ENCODE data around the gene CNKSR3.

CNKSR3 gene

DNA sequence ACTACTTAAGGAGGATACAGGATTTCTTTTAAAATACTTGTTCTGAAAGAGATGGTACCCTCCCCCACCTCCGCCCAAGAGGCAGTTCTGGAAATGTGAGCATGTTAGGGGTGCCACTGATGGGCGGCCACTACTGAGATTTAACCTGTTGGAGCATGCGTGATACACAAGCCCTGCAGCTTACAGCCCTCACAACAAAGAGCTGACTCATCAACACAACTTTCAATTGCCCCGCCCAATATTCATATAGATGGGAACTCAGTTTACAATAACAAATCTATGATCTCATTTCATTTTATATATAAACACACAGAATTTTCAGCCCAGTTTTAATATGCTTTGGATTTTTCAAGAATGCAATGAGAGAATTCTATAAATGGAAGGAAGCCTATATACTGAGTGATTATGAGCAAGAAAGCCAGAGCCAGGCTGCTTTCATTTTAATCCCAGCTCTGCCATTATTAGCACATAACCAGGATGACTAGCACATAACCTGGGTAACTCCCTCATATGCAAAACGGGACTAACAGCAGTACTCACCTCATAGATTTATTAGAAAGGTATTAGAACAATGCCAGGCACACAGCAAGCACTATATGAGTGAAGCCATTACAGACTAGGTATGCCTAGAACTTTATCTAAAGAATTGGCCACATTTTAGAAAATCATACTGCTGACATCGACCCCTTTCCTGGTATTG is 108.3 kb downstream of the CNKSR3 start:
- no peak for DNase-seq (ENCODE audit: low read depth, low spot score)
- H3K36me3 ChIP-seq (ENCODE audit: insufficient read depth, low read length) = no peaks in the 10 kb centered on the region

DNA sequence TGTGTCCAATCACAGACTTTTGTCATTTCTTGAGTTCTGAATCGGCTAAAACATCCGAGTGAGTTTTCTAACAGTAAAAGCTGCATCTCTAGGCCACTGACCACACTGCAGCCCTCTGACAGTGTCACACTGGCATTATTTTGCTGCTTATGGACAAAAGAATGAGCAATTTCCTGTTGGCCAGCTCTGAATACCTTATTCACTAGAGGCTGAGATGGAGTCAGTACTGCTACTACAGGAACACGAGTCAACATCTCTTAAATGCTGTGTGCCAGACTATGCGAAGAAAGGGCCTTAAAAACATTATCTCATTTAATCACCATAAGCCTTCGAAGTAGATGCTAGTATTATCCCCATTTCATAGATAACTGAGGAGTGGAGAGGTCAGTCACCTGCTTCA is 111.4 kb downstream of the CNKSR3 start:
- H3K9me3 ChIP-seq (ENCODE audit: low read depth, low read length) = no peaks in the 10 kb centered on the region
- no peak overlapping the region for H3K27ac ChIP-seq
- DNase-seq (ENCODE audit: low read depth, low spot score) = no peak
- TF ChIP-seq POLR2AphosphoS5 (IDR thresholded peaks at IDR 0.05; ENCODE audit: borderline replicate concordance, low read depth, low read length) = no peak
- TF ChIP-seq EZH2 (IDR thresholded peaks at IDR 0.05) = no peak
- no peak for TF ChIP-seq FOXP2 (optimal IDR thresholded peaks at IDR 0.05; ENCODE audit: control extremely low read depth, extremely low read length, insufficient read depth)
- no peak overlapping the region for H3K9ac ChIP-seq (ENCODE audit: insufficient read length)
- no peak overlapping the region for H3K4me3 ChIP-seq
- H3K36me3 ChIP-seq (ENCODE audit: insufficient read depth, low read length) = no peaks in the 10 kb centered on the region

More for the DNA sequence above, 108.3 kb downstream of the CNKSR3 start:
- Histone ChIP-seq H3K27ac (no peak overlapping the region), H3K9me3 (ENCODE audit: low read depth, low read length) (no peaks in the 10 kb centered on the region), H3K4me3 (no peak overlapping the region), H3K9ac (ENCODE audit: insufficient read length) (no peak overlapping the region)
- TF ChIP-seq EZH2 (IDR thresholded peaks at IDR 0.05) (no peak), POLR2AphosphoS5 (IDR thresholded peaks at IDR 0.05; ENCODE audit: borderline replicate concordance, low read depth, low read length) (no peak), FOXP2 (optimal IDR thresholded peaks at IDR 0.05; ENCODE audit: control extremely low read depth, extremely low read length, insufficient read depth) (no peak)

DNA sequence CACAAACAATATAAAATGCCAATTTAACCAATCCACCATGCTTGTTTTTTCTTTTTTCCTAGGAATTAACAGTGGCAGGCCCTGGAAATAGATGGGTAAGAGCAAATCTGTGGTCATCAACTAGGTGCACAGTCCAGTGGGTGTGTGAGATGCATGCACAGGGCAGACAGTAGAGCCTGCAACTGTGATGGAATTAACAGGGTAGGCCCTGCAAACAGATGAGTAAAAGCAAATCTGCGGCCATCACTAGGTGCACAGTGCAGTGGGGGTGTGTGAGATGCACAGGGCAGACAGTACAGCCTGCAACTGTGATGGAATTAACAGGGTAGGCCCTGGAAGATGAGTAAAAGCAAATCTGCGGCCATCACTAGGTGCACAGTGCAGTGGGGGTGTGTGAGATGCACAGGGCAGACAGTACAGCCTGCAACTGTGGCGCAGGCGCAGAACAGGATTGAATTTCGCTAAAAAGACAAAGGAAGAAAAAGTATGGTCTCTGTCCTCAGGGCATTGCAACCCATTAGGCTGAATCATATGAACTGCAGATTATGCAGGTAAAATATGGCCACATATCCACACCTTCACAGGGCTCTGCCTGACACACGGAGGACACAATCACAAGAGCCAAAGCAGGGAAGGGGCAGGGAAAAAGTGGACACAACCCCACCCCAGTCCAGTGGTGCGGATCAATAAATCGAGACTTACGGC is 112.8 kb downstream of the CNKSR3 start:
- TF ChIP-seq EZH2 (IDR thresholded peaks at IDR 0.05) (no peak), FOXP2 (optimal IDR thresholded peaks at IDR 0.05; ENCODE audit: control extremely low read depth, extremely low read length, insufficient read depth) (no peak), POLR2AphosphoS5 (IDR thresholded peaks at IDR 0.05; ENCODE audit: borderline replicate concordance, low read depth, low read length) (no peak)
- Histone ChIP-seq H3K4me3 (no peak overlapping the region), H3K9me3 (ENCODE audit: low read depth, low read length) (no peaks in the 10 kb centered on the region), H3K27ac (no peak overlapping the region), H3K36me3 (ENCODE audit: insufficient read depth, low read length) (no peaks in the 10 kb centered on the region), H3K9ac (ENCODE audit: insufficient read length) (no peak overlapping the region)
- no peak for DNase-seq (ENCODE audit: low read depth, low spot score)

DNA sequence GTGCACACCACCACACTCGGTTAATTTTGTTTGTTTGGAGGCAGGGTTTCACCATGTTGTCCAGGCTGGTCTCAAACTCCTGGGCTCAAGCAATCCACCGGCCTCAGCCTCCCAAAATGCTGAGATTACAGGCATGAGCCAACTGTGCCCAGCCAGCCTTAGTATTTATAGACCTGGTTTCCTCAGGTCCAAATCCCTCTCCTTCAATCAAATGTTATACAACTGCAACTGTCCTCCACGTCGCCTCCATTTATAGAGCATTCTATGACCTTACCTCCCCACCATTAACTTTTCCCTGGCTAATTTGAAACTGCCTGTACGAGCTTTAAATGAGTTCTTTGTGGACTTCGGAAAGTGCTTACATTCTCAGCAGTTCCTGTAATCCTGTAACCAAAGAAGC is 114.6 kb downstream of the CNKSR3 start:
- TF ChIP-seq FOXP2 (optimal IDR thresholded peaks at IDR 0.05; ENCODE audit: control extremely low read depth, extremely low read length, insufficient read depth) (no peak), POLR2AphosphoS5 (IDR thresholded peaks at IDR 0.05; ENCODE audit: borderline replicate concordance, low read depth, low read length) (no peak), EZH2 (IDR thresholded peaks at IDR 0.05) (no peak)
- H3K27ac ChIP-seq = no peak overlapping the region
- no peaks in the 10 kb centered on the region for H3K36me3 ChIP-seq (ENCODE audit: insufficient read depth, low read length)
- no peaks in the 10 kb centered on the region for H3K9me3 ChIP-seq (ENCODE audit: low read depth, low read length)
- no peak for DNase-seq (ENCODE audit: low read depth, low spot score)
- no peak overlapping the region for H3K4me3 ChIP-seq
- no peak overlapping the region for H3K9ac ChIP-seq (ENCODE audit: insufficient read length)

DNA sequence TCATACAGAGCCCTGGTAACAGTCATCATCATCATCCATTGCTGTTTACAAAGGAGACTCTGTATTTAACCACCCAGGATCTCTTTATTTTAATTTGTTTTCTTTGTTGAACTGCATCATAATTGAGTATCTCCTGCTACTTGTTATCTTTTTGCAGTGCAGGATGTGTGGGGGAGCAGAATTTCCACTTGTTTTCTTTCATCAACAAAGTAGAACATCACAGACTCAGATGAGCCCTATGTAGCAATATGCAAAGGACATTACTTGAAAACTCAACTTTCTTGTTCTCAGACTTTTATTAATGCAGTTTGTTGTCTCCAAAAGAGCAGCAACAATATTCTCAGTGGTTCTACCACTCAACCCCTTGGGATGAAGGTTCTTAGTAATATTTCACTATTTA is 115.2 kb downstream of the CNKSR3 start:
- H3K9me3 ChIP-seq (ENCODE audit: low read depth, low read length) = no peaks in the 10 kb centered on the region
- H3K4me3 ChIP-seq = no peak overlapping the region
- TF ChIP-seq EZH2 (IDR thresholded peaks at IDR 0.05) (no peak), FOXP2 (optimal IDR thresholded peaks at IDR 0.05; ENCODE audit: control extremely low read depth, extremely low read length, insufficient read depth) (no peak), POLR2AphosphoS5 (IDR thresholded peaks at IDR 0.05; ENCODE audit: borderline replicate concordance, low read depth, low read length) (no peak)
- H3K27ac ChIP-seq = no peak overlapping the region
- H3K36me3 ChIP-seq (ENCODE audit: insufficient read depth, low read length) = no peaks in the 10 kb centered on the region
- no peak for DNase-seq (ENCODE audit: low read depth, low spot score)
- no peak overlapping the region for H3K9ac ChIP-seq (ENCODE audit: insufficient read length)

DNA sequence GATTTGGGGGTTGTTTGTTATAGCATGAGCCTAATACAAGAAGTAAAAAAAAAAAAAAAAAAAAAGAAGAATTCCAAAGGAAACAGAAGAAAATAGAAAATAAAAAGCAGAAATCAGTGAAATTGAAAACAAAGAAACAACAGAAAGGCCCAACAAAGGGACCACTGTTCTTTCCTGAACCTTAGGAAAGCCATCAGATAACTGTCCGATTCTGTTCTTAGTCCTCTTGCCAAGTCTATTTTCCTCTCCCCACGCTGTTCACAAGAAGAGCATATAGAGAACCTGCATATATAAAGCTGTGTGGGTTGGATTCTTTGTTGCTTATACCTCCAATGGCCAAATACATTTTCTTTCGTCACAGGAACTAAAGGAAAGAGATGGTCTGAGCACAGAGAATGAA is 115.9 kb downstream of the CNKSR3 start:
- TF ChIP-seq POLR2AphosphoS5 (IDR thresholded peaks at IDR 0.05; ENCODE audit: borderline replicate concordance, low read depth, low read length) (no peak), FOXP2 (optimal IDR thresholded peaks at IDR 0.05; ENCODE audit: control extremely low read depth, extremely low read length, insufficient read depth) (no peak), EZH2 (IDR thresholded peaks at IDR 0.05) (no peak)
- Histone ChIP-seq H3K27ac (no peak overlapping the region), H3K4me3 (no peak overlapping the region), H3K36me3 (ENCODE audit: insufficient read depth, low read length) (no peaks in the 10 kb centered on the region), H3K9ac (ENCODE audit: insufficient read length) (no peak overlapping the region), H3K9me3 (ENCODE audit: low read depth, low read length) (peaks cover under 1% of the 10 kb centered on the region; the same call in 1 of the 2 replicates)
- DNase-seq (ENCODE audit: low read depth, low spot score) = no peak

DNA sequence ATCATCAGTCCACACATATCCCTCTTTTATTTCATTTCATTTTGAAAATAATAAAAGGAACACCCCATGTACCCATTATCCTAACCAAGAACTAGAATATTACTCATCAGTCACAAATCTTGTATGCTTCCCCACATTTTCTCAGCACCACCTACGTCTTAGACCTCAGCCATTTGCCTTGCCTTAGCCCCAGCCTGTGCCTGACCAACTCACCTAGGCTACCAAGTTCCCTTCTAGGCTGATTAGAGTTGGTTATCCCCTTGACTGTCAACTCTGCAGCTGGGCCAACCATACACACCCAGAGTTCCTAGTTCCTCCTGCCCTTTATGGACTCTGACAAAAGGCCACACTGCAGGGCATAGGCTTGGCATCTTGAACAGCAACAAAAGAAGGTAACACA is 120.5 kb downstream of the CNKSR3 start:
- H3K36me3 ChIP-seq (ENCODE audit: insufficient read depth, low read length) = no peaks in the 10 kb centered on the region
- DNase-seq (ENCODE audit: low read depth, low spot score) = no peak
- no peak for TF ChIP-seq FOXP2 (optimal IDR thresholded peaks at IDR 0.05; ENCODE audit: control extremely low read depth, extremely low read length, insufficient read depth)
- no peak for TF ChIP-seq EZH2 (IDR thresholded peaks at IDR 0.05)
- no peak for TF ChIP-seq POLR2AphosphoS5 (IDR thresholded peaks at IDR 0.05; ENCODE audit: borderline replicate concordance, low read depth, low read length)
- H3K9me3 ChIP-seq (ENCODE audit: low read depth, low read length) = peaks cover 7% of the 10 kb centered on the region; the same call in 1 of the 2 replicates
- H3K27ac ChIP-seq = no peak overlapping the region
- no peak overlapping the region for H3K9ac ChIP-seq (ENCODE audit: insufficient read length)
- no peak overlapping the region for H3K4me3 ChIP-seq

DNA sequence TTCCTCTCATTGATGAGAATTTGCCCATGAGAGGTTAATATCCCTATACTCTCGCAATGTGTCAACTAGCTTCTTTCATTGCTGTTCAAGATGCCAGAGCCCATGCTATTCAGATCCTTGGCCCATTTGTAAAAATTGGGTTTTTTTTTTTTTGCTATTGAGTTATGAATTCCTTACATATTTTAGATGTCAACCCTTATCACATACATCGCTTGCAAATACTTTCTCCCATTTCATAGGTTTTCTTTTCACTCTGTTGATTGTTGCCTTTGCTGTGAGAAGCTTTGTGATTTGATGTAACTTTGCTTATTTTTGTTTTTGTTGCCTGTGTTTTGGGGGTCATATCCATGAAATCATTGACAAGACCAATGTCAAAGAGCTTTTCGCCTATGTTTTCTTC is 121.7 kb downstream of the CNKSR3 start:
- DNase-seq (ENCODE audit: low read depth, low spot score) = no peak
- peaks cover 7% of the 10 kb centered on the region; the same call in 1 of the 2 replicates for H3K9me3 ChIP-seq (ENCODE audit: low read depth, low read length)
- TF ChIP-seq POLR2AphosphoS5 (IDR thresholded peaks at IDR 0.05; ENCODE audit: borderline replicate concordance, low read depth, low read length) (no peak), FOXP2 (optimal IDR thresholded peaks at IDR 0.05; ENCODE audit: control extremely low read depth, extremely low read length, insufficient read depth) (no peak)
- no peak overlapping the region for H3K4me3 ChIP-seq
- H3K27ac ChIP-seq = no peak overlapping the region
- H3K9ac ChIP-seq (ENCODE audit: insufficient read length) = no peak overlapping the region
- H3K36me3 ChIP-seq (ENCODE audit: insufficient read depth, low read length) = no peaks in the 10 kb centered on the region
